Right renal pelvis (tissue), 4 donors: ENCODE measurements around the gene CPNE9. TPM values are rescaled to one million over a fixed set of nuclear protein-coding genes. Genes with fewer than 3 reads are reported as not detected.

Experiments
- DNase-seq, 4 donors: peaks; one replicate each; pipeline ENCODE4 v3.0.0-alpha.2; 2013; ENCODE audit warnings: low read depth in 4 of 4, low spot score in 3 of 4, missing footprints in 1 of 4
- polyA plus RNA-seq, 4 donors: library from polyadenylated mRNA; unstranded; fragments of 120-200 nt; gene quantifications; one replicate each; pipeline ENCODE4 v1.2.1, GENCODE V29; 2013; ENCODE audit not compliant: insufficient read length in 4 of 4

CPNE9 gene
- polyA plus RNA-seq, 4 donors: 0.08 to 0.15 (median 0.14) TPM

DNA sequence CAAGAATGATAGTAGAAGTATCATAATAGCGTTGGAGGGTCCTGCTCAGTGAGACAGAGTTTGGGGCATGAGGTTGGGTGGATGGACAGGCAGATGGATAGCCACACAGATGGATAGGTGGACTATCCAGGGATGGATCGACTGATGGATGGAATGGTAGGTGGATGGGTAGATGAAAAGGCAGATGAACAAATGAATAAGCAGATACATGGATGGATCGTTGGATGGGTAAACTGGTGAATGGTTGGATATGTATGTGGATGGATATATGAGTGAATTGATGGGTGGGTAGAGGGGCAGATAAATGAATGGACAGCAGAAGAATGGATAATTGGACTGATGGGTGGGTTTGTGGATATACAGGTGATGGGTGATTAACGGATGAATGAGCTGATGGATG, 9.5 kb downstream of the CPNE9 start:
- no peak for DNase-seq

DNA sequence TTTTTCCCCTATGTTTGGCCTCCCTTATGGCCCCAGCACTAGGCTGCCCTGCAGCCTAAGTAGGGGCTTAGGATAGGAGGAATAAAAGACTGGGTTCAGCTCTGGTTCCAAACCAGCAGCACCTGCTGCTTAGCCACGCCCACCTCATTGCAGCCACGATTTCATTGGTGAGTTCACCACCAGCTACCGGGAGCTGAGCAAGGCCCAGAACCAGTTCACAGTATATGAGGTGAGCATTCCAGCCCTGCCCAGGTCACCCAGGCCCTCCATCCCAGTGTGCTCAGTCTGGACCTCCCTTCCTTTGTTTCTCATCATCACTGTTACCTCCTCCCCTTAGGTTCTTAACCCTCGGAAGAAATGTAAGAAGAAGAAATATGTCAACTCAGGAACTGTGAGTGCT, 11.5 kb downstream of the CPNE9 start:
- DNase-seq: no peak

DNA sequence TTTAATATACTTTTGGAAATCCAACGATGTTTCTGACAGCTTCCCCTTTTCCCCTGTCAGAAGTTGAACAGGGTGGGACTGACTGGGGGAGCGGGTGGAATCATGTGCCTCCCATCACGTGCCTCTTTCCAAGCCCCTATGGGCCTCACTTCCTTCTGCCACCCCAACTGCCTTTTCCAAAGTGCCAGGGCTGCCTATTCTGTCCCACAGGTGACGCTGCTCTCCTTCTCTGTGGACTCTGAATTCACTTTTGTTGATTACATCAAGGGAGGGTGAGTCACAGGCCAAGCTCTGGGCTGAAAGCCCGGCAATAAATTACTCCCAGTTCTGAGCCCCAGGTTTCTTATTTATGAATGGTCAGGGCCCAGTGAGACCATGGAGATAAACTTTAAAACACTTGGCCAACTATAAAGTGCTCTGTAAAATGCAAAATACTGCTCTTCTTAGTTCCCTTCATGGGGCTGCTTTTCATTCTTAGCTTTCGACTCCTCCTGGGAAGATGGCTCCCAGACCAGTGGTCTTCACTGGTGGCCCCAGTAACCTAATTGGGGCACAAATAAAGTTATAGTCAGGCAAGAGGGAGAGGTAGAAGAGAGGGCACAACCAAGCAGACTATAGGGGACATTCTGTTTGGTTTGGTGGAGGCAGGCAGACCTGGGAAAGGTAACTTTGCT, 12.3 kb downstream of the CPNE9 start:
- peak in 3 of 4 donors; percentile 13 to 24 (median 14) for DNase-seq

DNA sequence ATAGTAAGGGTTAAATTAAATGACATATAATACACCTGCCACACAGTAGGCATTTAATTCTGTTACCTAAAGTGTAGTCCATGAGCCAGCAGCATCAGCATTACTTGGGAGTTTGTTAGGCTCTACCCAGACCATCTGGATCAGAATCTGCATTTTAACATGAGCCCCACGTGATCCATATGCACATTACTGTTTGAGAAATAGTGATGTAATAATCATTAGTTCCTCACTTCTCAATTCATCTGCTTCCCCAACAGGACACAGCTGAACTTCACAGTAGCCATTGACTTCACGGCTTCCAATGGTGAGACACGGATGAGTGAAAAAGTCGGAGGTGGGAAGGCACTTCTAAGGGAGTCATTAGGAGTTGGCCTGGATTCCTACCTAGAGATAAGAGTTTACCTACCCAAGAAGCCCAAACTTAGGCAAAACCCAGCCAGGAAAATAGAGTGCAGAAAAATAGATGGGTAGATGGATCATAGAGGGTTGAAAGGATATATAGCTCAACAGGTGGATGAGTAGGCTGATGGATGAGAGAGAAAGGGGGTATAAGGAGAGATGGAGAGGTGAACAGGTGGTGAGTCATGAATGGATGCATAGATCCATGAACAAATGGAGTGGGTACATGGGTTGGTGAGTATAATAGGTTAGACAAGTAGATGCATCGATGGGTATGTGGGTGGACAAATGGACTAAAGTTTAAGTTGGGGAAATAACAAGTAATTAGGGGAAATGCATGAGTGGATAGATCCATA, 13.3 kb downstream of the CPNE9 start:
- DNase-seq: no peak

DNA sequence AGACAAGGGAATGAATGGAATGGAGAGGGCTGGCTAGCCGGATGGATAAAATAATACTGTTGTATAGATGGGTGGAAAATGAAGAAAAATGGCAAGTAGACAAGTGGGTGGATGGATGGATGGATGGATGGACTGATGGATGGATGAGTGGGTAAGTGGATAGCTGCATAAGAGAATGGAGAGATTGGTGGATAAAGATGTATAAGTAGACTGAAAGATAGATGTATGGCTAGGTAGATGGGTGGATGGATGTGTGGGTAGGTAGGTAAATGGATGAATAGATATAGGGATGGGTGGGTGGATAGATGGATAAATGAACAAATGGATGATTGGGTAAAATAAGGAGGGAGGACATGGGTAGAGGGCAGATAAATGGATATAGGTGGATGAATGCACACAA, 13.9 kb downstream of the CPNE9 start:
- DNase-seq: no peak

DNA sequence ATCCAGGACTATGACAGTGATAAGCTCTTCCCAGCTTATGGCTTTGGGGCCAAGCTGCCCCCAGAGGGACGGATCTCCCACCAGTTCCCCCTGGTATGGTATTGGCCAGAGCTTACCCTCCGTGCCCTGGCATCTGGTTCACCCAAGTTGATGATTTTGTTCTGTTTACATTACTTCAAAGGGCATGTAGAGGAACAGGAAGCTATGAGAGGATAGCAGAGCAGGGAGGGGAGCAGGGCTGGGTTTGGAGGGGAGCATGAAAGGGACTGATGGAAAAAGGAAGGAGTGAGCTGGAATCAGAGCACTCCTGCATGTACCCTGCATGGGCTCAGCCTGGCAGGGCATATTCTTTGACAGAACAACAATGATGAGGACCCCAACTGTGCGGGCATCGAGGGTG, 14.5 kb downstream of the CPNE9 start:
- DNase-seq: no peak

DNA sequence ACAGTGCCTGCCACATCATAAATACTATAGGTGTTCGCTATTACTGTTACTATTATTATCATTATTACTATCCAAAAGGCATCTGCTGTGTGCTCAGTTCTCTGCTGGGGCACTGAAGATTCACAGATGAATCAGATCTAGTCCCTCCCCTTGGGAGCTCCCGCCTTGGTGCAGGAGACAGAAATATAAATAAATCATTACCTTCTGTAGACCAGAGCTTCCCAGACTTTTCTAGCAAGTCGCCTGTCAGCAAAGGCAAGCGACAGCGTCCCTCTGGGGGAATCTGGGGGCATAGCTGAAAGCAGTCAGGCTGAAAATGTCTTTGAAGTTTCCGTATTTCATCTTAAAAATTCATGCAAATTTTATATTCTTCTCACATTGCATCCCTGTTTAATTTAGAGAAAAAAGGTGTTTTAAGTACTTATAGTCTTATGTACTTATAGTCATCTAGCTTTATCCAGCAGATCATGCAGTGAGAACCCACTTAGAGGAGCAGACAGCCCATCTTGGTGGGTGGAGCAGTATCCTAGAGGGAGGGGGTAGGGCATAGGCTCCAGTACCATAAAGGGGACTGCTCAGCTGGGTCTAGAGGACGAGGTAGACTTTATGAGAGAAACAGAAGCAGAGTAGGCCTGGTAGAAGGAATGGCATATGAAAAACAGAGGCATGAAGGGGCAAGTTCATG, 17.5 kb downstream of the CPNE9 start:
- DNase-seq: no peak

DNA sequence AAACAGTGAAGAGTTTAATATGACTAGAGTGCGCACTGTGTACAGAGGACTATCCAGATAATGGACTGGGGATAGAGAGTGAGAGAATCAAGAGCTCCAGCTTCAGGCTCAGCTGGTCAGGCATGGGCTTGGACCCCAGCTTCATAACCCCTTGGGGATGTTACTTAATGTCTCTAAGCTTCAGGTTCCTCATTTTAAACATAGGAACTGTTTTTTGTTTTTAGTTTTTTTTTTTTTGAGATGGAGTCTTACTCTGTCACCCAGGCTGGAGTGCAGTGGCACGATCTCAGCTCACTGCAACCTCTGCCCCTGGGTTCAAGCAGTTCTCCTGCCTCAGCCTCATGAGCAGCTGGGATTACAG, 18.0 kb downstream of the CPNE9 start:
- DNase-seq: no peak

DNA sequence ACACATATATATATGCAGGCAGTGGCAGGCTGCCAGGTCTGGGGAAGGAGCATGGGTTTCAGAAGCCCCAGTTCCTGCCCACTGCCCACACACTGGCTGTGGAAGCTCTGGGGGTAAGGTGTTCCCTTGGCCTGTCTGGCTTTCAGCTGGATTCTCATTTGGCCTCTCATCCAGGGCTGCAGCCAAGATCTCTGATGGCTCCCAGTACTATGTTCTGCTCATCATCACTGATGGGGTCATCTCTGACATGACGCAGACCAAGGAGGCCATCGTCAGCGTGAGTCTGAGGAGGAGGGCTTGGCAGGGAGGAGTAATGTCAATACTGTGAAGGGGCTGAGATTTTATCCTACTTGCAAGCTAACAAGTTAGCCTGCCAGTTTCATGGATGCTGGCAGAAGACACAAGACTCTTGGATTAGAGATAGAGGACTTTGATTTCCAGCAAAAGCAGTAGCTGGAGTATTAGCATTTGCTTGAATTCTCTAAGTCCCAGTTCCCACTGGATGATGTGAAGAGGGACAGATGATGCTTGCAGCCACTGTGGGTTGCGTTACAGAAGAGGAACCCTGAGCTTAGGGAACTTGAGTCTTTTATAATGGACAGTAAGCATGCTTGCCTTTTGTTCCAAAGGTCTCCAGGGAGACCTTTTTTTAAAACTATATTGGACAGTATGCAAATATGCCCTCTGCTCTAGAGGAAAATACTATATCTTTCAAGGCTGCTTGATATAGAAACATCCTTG, 22.3 kb downstream of the CPNE9 start:
- no peak for DNase-seq

DNA sequence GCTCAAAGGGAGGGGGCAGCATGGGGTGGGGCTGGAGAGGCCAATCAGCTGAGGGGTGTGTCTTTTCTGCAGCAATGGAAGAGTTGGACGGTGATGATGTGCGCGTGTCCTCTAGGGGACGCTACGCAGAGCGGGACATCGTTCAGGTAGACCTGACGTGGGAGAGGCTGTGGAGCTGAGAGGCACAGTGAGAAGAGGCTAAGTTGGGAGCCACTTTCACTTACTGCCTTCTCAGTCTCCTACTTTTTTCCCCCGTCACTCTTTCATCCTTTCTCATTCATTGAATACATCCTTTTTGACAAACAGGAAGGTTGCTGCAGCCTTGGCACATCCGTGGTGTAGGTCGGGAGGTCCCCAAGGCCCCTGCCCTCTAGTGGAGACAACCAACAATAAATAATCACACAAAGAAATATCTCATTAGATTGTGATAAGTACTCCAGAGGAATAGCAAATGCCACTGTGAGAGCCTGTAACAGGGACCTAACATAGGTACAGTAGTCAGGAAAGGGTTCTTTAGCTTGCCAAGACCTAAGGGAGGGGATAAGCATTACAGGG, 23.5 kb downstream of the CPNE9 start:
- no peak for DNase-seq

DNA sequence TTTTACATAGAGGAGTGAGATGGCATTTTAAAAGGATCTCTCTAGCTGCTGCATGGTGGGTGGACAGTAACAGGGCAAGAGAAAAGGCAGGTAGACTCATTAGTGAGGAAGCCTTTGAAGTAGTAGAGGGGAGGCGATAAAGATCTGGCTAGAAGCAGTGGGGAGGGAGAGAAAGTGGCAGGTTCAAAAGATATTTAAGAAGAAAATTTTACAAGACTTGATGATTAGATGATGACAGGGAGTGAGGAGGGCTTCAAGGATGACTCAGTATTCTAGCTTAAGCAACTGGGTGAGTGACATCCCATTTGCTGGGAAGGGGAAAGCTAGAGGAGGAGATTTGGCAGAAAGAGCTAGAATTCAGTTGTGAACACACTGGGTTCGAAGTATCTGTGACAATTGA, 24.1 kb downstream of the CPNE9 start:
- DNase-seq: no peak

DNA sequence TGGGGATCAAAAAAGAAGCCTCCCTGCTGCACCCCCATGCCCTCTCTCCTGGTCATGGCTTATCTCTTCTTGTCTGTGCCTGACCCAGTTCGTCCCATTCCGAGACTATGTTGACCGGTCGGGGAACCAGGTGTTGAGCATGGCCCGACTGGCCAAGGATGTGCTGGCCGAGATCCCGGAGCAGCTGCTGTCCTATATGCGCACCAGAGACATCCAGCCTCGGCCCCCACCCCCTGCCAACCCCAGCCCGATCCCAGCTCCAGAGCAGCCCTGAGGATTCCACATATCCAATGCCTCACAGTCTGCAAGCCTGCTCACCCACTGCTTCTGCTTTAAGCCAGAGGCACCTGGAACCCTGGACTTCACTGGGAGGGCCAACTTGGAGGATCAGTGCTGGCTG, 25.8 kb downstream of the CPNE9 start:
- DNase-seq: no peak

DNA sequence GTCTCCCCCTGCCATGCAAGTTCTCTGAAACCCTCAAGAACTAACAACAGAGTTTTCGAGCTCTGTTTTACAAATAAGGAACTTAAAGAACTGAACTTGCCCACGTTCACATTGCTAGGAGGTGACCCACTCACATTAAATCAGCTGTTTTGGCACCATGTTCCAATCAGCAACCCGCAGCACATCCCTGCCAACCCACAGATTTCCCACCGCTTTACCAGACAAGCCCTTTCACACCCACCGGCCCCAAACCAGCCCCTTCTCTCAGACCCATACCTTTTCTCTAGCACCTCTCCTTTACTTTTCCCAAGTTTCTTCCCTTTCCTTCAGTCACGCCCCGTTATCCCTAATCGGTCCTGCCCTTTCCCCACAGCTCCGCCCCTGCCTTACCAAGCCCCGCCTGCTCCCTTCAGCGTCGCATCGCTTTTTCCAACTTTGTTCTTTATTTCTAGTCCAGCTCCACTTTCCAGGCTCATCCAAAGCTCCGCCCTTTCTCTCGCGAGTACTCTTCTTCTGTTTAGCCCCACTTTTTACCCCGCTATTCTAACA, 27.1 kb downstream of the CPNE9 start:
- no peak for DNase-seq

DNA sequence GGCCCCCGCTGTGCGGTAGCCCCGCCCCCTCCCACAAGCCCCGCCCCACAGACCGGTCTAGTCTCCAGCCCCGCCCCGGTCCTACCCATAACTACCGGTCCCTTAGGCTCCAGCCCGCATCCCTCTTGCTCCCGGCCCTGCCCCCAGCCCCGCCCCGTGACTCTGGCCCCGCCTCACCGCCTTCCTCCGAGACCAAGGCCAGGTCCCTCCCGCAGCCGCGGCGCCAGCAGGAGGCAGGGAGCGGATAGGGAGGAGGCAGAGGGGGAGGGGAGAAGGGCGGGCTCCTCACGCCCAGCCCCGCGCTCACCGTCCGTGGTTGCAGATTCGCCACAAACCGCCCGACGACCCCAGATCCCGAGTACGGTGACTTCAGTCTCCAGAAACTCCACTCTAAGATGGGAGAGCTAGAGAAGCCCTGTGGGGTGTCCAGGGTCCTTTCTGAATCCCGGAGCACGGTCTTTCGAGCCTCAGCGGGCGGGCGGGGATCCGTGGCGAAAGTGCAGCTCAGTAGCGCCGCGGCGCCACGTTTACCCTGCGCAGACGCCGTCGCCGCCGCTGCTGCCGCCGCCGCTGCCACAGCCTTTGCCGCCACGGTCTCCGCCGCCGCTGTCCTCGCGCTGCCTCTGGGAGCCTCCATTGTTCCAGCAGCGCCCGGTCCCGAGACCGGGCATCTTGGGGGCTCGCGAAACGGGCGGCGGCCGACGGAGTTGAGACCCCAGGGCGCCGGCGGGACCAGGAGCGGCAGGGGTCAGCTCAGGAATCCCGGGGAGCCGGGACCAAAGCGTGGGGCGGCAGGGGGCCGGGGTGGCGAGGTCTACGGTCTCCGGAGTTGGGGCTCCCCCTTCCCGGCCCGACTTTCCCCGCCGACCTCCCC, 27.8 kb downstream of the CPNE9 start, which contains the start of gene BRPF1:
TSS of gene BRPF1 (plus strand) at position 530 of the 874 bp plus-strand sequence. CDS start 2,406 bp downstream, outside the sequence.
- DNase-seq: peak; percentile 97 to 99 (median 98)

DNA sequence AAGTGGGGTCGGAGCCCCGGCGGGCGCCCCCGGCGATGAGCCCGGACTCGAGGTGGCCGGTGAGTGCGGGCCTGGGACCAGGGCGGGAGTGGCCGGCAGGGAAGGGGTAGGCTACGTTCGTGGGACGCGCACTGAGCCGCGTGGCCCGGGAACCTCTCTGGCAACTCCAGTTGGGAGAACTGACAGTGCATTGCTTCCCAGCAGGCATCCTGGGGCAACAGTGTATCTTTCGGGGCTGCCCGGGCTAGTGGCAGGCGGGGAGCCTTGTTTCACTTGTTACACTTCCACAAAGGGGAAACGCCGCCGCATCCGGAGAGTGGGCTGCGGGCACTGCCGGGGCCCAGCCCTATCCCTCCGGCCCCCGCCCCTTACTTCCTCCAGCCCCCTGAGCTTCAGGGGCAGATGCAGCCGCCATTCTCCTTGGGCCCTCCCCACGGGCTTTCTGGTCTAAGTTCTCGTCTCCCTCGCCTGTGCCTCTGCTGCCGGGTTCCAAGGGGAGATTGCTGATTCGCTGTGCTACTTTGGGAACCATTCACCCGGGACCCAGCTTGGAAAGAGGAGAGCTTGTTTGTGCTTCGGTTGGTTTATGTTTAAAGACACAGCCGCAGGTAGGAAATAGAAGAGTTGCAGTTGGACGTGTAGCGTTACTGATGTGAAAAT, 28.6 kb downstream of the CPNE9 start:
- DNase-seq: no peak

DNA sequence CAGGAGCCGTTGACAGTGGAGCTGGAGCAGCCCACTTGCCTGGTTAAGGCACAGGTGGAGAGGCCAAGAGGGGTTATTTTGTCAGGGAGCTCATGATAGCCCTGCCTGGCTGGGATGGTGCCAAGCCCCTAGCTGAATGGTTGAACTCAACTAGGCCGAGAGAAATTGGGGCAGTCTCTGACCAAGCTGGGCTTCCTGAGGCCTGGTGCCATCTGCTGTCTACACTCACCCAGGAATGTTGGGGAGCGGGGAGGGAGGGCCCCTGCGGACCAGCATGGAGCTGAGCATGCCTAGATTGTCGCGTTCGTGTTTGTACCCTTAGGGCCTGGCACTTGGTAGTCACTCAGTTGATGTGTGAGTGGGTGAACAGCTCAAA, 29.1 kb downstream of the CPNE9 start:
- no peak for DNase-seq

DNA sequence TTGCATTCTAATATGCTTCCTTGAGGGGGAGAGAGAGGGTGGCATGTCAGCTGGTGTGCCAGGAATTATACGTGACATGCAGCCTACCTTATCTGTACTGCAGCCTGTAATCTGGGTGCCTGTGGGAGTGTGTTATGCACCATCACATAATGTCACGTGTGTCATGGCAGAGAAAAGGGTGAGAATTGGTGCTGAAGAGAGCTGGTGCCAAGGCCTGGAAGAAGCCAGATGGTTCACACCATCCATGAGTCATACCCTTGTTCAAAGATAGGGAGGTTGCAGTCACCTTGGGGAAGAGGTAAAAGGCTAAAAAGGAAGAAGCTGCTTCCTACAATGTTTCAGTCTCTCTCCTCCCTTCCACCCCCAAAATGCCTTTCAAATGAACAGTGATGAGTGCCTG, 33.2 kb downstream of the CPNE9 start:
- no peak for DNase-seq

DNA sequence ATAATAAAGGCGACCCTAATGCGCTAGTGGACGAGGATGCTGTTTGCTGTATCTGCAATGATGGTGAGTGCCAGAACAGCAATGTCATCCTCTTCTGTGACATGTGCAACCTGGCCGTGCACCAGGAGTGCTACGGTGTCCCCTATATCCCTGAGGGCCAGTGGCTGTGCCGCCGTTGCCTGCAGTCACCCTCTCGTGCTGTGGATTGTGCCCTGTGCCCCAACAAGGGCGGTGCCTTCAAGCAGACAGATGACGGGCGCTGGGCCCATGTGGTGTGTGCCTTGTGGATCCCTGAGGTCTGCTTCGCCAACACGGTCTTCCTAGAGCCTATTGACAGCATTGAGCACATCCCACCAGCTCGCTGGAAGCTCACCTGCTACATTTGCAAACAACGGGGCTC, 35.5 kb downstream of the CPNE9 start:
- DNase-seq: no peak

DNA sequence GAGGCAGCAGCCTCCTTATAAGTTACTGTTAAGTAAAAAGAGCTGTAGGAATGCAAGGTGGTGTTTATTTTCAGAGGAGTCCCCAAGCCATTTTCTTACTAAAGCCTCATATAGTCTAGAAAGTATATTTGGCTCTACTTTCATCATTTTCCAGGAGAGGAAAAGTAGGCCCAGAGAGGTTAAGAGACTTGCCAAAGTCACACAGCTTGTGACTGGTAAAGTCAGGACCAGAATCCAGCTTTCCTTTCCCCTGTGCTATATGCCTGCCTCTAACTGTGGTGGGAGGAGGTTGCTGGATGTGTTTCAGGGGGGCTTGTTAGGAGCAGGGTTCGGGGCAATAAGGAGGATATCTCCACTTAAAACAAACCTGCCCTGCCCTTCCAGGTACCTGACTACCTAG, 38.9 kb downstream of the CPNE9 start:
- no peak for DNase-seq
